ENCODE data around the gene NF1.
A peak's percentile ranks its signal among the peaks of the same experiment; 100 is the strongest.
"Not testable (repeated sequence)": the region's sequence is repeated elsewhere in the genome, so short reads cannot be mapped to it uniquely, and the experiment has no call there.

Gene NF1

GRCh38 chr17:31195305-31195704 is 100.5 kb downstream of the NF1 start:
- DNase-seq, result no peak

DNA sequence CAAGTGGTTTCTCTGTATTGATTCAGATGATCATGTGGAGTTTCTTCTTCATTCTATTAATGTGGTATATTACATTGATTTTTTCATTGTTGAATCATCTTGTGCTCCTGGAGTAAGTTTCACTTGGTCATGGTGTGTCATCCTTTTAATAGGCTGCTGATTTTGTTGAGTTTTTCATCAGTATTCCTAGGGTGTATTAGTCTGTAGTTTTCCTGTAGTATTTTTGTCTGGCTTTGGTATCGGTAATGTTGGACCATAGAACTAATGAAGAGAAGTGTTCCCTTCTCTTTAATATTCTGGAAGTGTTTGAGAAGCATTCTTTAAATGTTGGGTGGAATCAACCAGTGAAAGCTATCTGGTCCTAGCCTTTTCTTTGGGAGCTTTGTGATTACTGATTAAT is 103.2 kb downstream of the NF1 start:
- no peak for DNase-seq

DNA sequence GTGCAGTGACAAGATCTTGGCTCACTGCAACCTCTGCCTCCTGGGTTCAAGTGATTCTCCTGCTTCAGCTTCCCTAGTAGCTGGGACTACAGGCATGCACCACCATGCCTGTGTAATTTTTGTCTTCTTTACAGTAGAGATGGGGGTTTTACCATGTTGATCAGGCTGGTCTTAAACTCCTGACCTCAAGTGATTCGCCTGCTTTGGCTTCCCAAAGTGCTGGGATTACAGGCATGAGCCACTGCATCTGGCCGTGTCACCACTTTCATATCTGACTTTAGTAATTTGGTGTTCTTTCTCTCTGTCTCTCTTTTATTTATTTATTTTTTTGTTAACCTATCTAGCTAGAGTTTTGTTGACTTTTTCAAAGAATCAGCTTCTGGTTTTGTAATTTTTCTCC is 103.9 kb downstream of the NF1 start:
- DNase-seq, result not testable (repeated sequence)

DNA sequence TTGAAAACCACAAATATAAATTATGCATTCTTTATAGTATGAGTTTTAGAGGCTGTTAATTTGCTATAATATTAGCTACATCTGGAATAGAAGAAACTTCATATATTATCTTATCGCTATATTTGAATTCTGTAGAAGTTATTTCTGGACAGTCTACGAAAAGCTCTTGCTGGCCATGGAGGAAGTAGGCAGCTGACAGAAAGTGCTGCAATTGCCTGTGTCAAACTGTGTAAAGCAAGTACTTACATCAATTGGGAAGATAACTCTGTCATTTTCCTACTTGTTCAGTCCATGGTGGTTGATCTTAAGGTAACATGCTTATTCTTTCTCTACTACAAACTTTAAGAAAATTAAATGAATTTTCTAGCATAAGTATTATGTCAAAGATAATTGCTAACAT is 105.5 kb downstream of the NF1 start:
- no peak for DNase-seq

GRCh38 chr17:31202968-31203367 is 108.2 kb downstream of the NF1 start:
- DNase-seq, result no peak

DNA sequence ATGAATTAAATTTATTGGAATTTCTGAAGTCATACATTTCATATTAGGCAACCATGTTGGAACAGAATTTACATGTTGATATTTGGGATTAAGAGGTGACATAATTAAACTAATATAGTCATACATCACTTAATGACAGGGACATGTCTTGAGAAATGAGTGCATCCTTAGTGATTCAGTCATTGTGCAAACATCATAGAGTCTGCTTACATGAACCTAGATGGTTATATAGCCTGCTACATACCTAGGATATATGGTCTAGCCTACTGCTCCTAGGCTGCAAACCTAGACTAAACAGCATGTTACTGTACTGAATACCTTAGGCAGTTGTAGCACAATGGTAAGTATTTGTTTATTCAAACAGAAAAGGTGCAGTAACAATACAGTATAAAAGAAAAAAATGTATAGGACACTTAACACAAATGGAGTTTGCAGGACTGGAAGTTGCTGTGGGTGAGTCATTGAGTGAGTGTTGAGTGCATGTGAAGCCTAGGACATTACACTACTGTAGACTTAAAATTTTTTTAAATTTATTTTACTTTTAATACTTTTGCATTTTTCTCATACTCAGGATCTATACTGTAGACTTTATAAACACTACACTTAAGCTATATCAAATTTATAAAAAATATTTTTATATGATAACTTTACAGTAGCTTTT is 116.7 kb downstream of the NF1 start:
- no peak for DNase-seq

DNA sequence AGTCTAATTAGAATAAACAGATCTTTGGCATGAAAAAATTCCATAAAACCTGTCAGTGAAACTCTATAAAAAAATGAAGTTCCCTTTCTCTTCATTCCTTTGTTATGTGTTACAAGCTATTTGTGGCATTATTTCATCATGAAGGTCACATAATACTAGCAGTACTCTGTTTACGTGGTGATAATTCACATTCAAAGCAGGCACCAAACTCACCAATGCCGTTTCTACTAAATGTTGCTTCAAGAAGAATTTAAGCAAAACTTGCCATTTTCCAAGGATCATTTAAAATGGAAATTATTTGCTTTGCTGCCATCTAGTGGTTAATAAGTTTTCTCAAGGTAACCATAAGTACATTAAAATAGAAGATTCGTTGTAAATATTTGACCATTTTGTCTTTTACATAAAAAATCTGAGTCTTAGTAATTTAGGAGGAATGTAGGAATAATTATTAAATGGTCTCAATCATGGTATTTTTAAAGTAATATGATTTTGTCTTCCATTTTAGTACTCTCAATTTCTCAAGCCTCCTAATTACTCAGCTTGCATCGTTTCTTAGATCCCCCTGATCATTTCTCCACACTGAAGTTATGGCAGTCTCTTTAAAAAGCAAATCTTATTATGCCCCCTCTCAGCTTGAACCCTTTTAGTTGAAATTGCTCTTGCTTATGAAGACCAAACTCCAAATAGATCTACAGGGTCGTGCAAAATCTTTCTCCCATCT is 121.4 kb downstream of the NF1 start:
- no peak for DNase-seq

DNA sequence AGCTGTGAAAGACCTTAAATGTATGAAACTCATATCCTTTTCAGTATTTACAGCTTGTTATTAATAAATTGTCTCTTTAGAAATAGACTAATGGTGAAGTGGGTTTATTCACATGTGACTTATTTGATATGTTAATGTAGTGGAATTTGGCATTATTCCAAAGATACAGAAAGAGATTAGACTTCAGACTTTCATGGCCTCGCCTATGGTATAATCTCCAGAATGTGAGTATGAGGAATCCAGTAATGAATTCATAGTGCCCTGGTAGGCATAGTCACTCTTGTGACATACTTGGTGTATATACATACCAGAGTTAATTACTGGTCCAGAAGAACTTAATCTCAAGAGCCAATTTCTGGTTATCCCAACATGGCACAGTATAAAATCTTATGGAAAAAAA is 129.6 kb downstream of the NF1 start:
- no peak for DNase-seq

DNA sequence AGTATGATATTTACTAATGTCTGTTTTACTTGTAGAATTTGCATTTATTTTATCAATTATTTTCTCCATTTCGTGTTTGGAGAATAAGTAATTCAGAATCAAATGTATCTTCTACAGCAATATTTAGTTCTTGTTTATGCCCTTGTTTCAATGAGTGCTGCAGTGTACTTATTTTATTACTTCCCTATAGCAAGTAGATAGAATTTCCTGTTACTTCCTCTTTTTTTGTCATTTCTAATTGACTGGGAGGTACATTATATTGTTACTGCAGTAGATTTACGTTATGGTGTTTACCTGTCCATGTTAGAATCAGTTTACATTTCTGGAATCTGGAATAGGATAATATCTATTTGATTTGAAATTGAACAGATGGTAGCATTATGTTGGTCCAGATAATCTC is 131.1 kb downstream of the NF1 start:
- no peak for DNase-seq

DNA sequence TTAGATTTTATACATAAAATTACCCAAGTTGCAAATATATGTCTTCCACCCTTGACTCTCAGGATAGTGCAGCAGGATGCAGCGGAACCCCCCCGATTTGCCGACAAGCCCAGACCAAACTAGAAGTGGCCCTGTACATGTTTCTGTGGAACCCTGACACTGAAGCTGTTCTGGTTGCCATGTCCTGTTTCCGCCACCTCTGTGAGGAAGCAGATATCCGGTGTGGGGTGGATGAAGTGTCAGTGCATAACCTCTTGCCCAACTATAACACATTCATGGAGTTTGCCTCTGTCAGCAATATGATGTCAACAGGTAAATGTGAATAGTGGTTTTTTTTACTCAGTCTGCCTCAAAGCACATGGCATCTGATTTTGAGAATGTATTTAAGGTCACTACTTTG is 131.6 kb downstream of the NF1 start:
- peak; percentile 5 for DNase-seq

- DNase-seq, result no peak
These were observed 132.2 kb downstream of the NF1 start for GRCh38 chr17:31226950-31227349.

DNA sequence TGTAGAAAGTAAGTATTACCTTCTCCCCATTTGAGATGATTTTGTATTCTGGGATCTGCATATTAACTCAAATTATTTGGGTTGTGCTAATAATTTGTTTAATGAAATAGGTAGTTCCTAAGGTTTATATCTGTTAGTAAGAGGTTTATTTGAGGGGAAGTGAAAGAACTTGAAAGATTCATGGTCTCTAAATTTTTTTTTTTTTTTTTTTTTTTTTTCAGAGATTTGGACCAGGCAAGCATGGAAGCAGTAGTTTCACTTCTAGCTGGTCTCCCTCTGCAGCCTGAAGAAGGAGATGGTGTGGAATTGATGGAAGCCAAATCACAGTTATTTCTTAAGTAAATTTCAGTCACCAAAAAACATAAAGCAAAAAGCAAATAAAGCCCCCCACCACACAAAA is 137.1 kb downstream of the NF1 start:
- DNase-seq, result no peak

GRCh38 chr17:31235110-31235509 is 140.3 kb downstream of the NF1 start:
- DNase-seq, result no peak

- DNase-seq, result no peak
These were observed 141.4 kb downstream of the NF1 start for GRCh38 chr17:31236137-31236536.

GRCh38 chr17:31236712-31237111 is 141.9 kb downstream of the NF1 start:
- no peak for DNase-seq

- DNase-seq, result no peak
These were observed 146.3 kb downstream of the NF1 start for GRCh38 chr17:31241116-31241515.

- no peak for DNase-seq
These were observed 154.4 kb downstream of the NF1 start for GRCh38 chr17:31248986-31249834.

- DNase-seq, result no peak
These were observed 155.0 kb downstream of the NF1 start for GRCh38 chr17:31249835-31250141.

DNA sequence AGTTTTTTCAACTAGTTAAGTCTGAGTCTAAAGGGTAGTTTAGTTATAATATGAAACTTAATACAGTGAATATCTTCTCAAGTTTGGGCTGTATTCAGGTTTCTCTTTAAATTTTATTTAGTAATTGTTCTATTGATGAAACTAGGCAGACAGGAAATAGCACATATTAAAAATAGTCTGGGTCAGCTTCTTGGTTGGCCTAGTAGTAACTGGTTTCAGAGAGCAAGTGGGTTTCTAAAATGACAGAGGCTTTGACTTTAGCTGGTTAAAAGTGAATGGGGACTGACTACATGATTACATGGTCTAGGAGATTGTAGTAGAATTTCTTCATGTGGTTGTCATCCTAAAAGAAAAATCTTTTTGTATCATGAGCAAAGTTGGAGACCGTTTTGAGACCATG is 155.5 kb downstream of the NF1 start:
- no peak for DNase-seq

- DNase-seq, result no peak
These were observed 156.6 kb downstream of the NF1 start for GRCh38 chr17:31251105-31251969.

DNA sequence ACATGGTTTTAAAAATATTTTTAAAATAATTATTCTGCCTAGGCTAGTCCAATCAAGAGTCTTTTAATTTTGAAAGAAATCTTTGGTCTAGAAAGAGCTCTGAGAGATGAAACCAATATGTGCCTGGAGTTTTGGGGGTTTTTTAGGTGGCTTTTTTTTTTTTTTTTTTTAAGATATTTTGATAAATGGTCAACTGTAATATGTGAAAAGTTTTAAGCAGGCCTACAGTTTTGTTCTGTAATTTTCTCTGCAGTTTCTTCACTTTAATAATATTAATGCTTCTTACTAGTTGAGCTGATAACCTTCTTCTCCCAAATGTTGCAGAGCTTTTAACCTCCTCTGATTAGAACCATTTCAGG is 157.2 kb downstream of the NF1 start:
- DNase-seq, result no peak

- no peak for DNase-seq
These were observed 158.0 kb downstream of the NF1 start for GRCh38 chr17:31252741-31253140.

DNA sequence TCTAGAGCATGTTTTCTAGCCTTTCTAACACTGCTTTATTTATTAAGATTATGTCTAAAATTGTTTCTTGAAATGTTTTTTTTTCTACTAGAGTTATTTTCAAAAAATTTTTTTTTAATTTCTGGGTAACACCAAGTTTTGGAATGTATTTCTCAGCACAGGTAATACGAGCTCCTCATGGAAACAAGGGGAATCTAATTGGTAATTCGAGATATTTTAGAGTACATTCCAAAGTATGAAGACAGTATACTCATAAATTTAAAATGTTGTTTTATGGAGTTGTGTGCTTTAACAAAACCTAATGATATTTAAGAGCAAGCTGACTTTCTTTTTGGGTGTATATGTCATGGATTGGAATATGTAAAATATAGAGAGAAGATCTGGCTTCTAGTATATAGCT is 159.9 kb downstream of the NF1 start:
- no peak for DNase-seq
